ENCODE measurements around the gene MAML2.
A peak's percentile ranks its signal among the peaks of the same experiment; 100 is the strongest.

The MAML2 gene

DNA sequence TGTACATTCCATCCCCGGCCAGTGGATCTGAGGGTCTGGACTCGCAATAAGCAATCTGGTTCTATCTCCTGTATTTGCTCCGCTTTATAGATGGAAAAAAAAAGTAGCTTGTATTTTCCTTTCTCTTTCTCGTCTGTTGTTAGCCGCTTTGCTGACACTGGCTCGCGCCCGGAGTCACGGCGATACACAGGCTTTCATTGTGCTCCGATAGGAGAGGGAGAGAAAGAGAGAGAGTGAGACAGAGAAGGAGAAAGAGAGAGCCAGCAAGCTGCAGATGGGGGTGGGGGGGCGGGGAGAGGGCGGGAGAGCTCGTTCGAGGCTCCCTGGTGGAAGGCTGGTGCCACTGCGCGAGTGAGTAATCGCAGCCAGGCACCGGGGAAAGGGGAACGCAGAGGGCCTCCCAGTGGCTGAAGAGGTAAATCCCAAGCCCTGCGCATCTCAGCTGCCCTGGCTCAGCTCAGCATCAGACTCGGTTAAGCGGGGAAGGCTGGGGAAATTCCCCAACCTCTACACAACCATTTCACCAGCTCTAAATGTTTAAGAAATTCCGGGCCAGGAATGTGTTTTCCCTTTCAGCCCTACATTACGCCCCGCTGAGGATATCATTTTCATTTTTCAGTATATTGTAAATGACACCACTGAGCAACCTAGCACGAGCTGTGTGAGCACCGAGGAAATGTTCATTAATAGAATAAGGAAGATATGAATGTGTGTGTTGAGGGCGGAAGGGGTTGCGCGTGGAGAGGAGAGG, at the start of gene MAML2:
MAML2 (minus strand) TSS at position 235 of the 751 bp plus-strand sequence. CDS start 1,300 bp downstream, outside the sequence.
- DNase-seq: peak; percentile 66 to 79 (median 75)

DNA sequence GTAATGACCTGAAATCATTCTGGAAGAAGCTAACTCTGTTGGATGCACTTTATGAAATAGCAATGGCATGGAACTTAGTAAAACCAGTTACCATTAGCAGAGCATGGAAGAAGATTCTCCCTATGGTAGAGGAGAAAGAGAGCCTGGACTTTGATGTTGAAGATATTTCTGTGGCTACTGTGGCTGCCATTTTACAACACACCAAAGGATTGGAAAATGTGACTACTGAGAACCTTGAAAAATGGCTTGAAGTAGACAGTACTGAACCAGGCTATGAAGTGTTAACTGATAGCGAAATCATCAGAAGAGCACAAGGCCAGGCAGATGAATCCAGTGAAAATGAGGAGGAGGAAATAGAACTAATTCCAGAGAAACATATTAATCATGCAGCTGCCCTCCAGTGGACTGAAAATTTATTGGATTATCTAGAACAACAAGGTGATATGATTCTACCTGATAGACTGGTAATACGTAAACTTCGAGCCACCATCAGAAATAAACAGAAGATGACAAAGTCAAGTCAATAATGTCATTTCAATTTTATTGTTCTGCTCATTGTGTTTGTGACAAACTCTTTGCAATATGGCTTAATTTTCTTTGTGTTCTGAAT, 48.8 kb upstream of the MAML2 start:
- DNase-seq: no peak

DNA sequence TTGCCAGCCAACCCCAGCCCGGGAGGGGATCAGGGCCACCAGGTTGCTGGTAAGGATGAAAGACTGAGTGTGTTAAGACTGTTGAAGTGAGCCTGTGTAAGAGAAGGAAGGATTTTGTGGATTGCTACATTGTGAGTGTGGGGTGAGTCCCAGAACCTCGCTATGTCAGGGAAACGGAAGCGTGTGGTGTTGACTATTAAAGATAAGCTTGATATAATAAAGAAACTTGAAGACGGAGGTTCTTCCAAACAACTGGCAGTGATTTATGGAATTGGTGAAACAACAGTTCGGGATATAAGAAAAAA, 47.4 kb upstream of the MAML2 start:
- DNase-seq: no peak

DNA sequence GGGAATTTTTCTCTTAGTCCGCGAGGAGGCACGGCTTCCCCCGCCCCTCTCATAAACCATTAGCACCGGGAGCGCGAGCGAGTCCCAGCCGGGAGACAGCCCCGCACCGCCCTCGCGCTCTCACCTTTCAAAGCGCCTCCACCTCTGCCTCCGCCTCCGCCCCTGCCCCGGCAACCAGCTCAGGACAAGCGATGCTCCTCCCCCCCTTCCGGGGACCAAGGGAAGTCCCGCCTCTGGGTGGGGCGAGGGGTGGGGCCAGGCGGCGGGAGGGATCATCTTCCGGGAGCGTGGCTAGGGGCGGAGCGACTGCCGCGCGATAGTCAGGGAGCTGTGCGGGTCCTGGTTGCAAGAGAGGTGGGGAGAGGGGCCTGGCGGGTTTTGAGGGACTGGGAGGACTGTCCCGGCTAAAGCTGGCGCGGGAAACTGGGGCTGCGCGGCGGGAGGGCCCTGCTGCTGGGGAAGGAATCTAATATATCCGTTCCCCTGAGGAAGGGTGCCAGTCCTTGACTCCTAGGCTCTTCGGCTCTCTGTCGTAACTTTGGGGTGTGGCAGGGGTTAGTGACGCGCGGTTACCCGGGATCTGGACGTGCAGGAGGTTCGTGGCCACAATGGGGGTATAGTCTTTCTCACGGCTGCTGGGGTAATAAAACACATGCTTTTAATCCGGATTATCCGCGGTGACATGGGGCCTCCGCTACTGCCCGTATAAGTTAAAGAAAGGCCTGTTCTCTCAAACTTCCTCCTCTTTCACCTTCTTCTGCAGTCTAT, 46.9 kb upstream of the MAML2 start, which contains the start of the genes CCDC82 and JRKL:
CCDC82 (minus strand) TSS at position 193 of the 768 bp plus-strand sequence. CDS start 5,165 bp downstream, outside the sequence.
JRKL (plus strand) TSS at position 294 of the 768 bp plus-strand sequence. CDS start 637 bp downstream, outside the sequence.
- DNase-seq: peak; percentile 96 to 98 (median 97)

DNA sequence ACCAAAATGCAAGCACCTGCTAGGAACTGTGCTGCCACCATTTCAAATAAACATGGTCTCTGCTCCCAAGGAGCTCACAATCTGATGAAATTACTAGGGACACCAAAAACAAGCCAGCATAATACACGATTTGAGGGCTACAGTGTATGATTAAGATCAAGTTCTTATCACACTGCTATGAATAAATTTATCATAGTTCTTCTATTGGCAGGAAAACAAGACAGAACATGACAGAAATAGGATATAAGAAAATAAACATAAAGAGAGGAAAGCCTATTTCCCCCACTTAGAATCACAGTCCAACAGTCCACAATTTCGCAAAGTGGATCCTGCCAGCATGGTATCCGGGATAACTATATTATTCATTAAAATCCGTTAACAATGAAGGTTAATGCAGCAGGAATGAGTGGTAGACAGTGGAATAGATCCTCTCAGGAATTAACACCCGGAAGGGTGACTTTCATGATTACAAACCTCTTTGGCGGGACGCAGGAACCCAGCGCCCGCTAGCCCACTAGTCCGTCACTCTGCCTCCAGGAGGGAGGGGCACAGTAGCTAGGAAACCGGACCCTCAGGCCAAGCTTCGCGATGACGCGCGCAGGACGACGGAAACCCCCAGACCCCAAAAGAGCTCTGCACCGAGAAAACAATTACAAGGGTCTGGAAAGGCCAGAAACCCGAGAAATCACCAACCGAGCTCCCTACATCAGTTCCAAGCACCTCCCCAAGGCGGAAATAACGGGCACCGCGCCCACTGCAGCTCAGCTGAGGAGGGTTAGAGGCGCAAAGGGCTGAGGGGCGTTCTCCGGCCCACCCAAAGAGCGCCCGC, 46.1 kb upstream of the MAML2 start:
- peak in 1 of 4 experiments; percentile 72 for DNase-seq

DNA sequence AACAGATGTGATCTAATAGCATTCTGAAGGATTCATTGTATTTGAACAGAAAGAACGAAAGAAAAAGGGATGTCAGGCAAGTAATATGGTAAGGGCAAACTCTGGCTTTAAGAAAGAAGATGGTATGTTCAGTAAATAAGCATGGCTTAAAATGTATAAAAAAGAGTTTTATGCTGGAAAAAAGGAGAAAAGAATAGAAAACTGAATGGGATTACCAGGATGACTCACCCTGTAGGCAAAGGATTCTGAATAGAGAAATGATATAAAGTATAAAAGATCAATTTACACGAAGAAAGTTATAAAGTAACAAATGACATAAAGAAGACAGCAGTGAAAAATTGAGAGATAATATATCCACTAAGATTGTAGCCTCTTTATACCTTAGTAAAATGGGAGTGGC, 42.2 kb upstream of the MAML2 start:
- no peak for DNase-seq

DNA sequence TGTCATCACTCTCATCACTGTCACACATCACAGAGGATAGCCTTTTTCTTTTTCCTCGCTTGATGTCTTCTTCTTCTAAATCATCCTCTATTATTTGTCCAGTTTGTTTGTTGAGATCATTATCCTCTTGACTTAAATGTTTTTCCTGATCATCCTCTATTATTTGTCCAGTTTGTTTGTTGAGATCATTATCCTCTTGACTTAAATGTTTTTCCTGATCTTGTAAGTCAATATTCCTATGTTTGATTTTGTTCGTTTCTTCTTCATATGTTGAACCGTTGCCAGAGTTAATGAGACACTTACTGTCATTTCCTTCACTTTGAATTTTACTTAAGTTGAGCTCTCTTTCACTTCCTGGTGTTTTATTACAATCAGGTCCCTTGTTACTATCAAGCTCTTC, 41.2 kb upstream of the MAML2 start:
- no peak for DNase-seq

DNA sequence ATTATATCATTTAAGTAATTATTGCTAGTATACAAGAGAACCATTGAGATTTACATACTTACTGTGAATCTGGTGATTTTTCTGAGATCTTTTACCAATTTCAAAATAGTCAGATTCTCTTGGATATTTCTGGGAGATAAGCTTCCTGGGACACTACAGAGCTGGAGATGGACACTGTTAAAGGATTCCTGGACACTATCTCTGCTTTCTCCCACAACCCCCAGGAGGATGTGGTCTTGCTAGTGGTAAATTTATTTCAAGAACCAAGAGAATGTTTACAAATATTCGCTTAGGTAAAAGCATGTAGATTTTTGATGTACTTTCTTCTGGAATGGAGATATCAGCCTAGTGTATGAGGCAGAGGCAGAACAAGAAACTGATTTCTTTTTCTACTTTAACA, 33.8 kb upstream of the MAML2 start:
- DNase-seq: no peak

DNA sequence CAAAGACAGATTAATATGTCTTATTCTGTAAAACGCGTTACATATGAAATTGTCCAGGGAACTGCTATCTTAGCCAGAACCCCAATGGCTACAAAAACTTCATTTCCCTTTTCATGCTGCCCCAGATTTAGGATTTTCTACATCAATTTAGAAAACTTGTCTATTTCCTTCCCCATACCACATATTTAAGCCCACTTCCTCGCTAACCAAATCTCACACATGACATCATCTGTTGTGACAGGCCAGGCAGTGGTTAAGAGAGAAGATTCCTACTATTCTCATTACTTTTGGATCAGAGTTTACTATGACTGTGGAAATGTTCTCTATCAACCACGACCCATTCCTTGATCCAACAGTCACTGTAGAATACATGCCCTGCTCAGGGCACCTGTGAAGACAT, 30.8 kb upstream of the MAML2 start:
- DNase-seq: no peak

DNA sequence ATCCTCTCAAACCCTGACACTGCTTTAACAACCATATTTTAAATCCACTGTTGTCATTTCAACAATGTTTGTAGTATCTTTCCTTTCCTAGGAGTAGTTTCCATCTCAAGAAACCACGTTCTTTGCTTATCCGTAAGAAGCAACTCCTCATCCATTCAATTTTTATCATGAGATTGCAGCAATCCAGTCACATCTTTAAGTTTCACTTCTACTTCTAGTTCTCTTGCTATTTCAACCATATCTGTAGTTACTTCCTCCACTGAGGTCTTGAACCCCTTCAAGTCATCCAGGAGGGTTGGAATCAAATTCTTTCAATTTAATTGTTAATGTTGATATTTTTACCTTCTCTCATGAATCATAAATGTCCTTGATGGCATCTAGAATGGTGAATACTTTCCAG, 24.3 kb upstream of the MAML2 start:
- no peak for DNase-seq

DNA sequence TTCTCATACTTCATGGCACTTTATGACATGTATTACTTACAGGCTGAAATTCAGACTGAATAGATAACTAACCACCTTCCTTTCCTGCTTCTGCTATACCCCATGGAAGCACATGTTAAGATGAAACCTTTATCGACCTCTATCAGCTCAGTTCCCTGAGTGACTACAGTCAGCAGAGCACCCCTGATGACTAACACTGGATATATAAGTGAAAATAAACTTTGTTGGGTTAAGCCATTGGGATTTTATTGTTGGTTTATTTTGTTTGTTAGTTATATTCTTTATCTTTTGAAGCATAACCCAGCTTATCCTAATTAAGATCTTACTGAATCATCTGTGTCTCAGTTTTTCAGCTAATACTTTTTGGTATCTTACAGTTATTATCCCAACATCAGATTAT, 23.0 kb upstream of the MAML2 start:
- no peak for DNase-seq

DNA sequence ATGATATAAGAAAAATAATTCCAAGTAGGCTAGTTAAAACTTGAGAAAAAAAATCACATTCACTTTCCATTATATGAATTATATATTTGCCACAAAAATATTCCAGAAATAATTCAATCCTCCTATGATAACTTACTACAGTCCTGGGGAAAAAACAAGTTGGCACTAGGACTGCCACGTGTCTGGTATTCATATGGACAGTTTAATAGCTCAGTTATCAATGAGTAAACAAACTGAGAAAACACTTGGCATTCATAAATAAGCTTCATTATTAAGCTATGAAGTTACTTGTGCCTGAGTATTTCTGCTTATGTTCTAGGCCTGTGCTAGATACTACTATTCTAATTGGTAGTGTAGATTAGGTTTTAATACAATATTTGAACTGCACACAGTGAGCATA, 22.5 kb upstream of the MAML2 start:
- DNase-seq: no peak

DNA sequence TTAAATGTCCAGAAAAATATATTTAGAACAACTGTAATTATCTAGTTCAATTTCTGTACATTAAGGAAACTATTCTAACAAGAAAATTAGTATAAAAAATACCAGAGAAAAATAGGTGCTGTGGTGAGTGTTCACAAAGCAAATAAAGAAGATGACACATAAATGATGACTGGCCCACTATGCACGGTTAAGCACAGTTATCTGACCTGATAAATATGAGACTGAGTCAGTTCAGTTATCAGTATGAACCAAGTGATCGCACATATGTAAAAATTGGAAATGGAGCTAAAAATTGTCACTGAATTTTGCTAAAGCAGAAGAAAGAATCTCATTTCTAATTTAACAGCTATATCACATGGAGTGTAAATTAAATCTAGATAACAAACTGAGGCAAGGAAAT, 18.8 kb upstream of the MAML2 start:
- DNase-seq: no peak

DNA sequence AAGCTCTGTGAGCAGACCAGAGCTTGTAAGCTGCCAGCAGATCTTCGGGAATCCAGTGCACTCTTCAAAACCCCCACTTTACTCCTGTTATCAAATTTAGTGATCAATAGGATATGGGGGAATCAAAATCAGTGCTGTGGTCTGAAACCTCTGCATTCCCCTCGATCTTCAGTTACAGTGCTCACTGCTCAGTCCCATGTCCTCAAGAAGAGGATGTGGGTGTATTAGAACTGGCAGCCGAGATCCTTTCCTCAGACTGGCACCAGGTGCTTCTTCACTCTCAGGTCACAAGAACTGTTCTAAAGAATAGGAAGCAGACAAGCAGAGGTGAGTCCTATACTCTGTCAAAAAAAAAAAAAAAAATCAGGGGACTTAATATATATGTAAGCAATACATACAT, 15.3 kb upstream of the MAML2 start:
- no peak for DNase-seq

DNA sequence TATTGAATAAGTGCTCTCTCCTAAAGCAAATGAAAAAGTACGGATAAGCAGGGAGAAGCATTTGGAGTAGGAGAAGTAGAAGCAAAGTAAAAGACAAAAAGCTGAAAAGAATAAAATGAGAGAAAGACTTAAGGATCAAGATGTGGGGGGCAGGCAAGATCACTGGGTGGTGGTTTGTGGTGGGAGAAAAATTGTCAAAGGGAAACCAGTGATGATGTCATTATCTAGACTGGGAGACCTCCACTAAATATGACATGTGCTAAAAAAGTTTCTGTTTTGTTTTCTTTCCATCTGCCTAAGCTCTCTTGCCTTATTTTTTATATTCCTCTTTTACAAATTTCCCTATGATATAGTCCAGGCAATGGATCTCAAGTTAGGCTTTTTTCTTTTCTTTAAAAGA, 14.8 kb upstream of the MAML2 start:
- no peak for DNase-seq

DNA sequence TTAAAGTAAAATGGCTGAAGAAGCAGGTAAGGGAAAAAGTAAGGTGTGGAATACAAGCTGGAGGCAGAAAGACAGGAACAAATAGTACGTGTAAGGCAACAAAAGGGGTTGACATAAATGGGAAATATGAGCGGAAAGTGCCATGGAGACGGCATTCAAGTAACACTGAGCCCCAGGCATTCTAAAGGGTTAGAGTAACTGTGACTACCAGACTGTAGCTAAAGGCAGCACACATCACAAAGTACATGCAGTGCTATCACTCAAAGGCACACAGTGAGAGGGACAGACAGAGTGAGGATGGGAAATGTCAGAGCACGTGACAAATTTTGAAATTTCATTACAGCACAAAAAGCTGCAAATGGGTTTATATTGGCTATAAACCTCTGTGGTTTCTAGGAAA, 13.9 kb upstream of the MAML2 start:
- no peak for DNase-seq

DNA sequence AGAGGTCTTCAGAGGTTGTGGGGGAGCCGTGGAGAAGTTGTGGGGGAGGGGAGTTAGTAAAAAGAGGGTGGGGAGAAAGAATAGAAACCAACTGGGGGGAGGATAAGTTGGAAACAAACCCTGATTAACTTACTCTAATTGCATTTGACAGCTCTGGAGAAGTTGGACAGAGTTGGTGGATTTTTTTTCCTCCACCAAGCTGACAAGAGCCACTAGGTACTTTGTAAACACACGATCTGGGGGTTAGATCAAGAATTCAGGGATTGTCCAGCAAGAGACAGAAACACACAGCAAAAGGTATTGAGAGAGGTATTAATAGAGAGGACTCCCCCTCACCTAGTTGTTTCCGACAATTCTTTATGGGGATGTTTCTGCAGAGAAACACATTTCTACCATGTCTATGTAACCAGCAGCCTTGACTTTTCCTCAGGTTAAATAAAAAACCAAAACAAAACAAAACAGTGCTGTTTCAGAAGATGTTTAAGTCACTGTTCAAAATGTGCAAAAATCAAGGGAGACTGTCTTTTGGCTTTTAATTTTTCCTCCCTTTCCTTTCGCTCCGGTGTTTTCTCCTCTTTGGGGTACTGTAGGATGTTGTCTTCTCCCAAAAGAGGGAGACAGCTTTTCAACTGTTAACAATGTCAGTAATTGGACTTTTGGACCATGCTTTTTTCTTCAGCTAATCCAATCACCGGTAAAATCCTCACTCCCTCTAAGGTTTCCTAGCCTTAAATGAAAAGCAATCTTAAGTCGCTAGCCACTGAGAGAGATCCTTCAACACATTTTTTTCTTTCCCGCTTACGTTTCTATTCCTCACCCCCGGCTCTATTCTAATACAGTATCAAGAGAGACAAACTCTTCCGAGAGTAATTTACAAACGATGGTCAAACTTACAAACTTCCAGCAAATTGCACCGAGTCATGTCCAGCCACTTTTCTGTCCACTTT, 708 bp downstream of the MAML2 start:
- no peak for DNase-seq

DNA sequence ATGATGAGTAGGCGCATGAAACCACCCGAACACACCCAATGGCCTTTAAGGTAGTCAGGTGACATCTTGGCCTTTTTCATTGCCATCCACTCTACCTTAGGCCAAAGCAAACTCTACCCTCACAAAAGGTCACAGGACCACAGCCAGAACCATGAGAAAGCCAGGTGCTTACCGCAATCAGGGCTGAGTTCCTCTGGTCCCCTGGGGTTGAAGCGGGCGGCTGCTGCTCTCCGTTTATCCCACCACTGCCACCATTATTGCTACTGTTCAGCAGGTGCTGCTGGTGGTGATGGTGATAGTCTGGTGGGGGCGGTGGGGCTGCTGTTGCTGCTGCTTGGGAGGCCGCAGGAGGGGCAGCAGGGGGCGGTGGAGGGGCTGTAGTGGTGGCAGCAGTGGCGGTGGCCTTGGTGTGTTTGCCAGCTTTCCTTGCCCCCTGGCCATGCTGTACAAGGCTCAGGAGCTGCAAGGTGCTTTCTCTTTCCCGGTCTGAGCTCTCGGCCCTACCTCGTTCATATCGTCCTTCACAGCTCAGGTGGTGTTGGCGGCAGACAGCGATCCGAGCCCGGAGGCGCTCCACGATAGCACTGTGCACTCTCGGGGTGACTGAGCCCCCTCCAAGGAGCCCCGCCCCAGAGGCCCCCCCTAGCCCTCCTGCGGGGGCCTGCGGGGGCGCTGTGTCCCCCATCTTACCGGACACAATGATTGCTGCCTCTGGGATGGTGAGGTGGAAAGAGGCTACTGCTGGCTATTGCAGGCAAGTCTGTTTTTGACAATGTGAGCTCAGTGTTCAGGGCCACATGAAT, 1.6 kb downstream of the MAML2 start:
- peak; percentile 16 to 57 (median 46) for DNase-seq

DNA sequence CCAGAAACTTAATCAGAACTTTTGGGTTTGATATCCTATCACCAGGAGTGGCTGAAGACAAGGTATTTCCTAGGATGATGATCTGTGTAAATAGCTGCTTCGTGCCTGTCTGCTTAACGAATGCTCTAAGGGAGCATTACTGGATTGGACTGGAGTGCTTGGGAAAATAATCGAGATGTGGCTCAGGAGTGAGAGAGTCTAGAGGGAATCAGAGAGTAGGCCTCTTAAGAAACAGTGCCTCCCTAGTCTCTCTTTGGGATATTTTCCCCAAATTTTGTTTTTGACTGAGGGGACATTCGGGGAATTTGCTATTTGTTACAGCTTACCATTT, 2.5 kb downstream of the MAML2 start:
- DNase-seq: no peak

DNA sequence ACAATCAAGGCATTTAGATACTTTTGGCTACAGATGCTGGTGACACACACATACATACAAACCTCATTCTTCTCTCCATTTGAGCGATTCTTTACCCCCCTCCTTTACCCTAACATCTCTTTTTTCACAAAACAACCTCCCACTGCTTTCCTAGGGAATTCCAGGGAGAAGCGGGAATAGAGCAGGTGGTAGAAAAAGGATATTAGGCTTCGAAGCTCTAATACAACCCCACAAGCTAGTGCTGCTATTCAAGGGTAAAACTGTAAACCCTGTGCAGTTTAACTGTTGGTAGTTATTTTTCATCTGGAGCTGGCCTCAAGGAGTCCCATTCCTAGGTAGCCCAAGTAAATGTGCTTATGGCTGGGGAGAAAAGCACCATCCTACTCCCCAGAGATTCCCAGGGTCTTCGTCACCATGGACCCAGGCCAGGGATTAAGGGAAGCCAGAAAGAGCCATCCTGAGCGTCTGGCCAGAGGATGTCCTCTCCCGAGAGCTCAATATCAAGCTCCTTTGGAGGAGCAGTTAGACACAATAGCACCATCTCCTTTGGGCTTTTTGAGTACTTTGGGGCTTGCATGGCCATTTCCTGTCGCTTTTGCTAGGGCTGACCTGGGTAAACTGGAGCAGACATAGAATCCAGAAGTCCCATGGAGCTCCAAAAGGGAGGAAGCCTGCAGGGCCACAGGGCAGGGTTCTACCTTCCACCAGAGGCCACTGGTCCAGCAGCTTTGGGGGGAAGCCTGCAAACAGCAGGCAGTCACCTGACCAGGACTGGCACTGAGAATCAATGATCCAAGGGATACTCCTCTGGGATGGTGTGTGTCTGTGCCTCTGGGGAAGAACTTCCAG, 3.1 kb downstream of the MAML2 start:
- DNase-seq: no peak
